NCI-H748 treated with DMSO at 0.1 percent for 48 hours (cell line): ENCODE data around the gene ZMYND10.

Experiments
- DNase-seq: peaks from one replicate; lab custom pipeline; 2025; lab: John Stamatoyannopoulos, UW

The ZMYND10 gene

GRCh38 chr3:50347187-50347813 is 1.8 kb upstream of the ZMYND10 start:
- peak; percentile 37 for DNase-seq

DNA sequence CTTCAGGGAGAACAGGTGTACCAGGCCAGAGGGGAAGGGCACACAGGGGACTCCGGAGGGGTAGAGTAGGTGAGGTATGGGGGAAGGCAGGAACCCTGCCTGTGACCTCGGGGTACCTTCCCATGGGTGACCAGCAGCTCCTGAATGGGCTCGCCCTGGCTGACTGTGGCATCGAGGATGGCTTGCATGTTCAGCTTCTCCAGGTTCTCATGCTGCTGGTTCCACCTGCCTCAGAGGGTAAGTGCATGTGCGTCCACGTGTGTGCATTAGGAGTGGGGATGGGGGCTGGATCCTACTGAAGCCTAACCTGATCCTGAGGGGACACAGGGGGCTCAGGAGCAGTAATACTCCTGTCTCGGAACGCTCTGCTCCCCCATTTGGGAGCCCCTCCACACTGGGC is 524 bp downstream of the ZMYND10 start:
- DNase-seq, result no peak

- no peak for DNase-seq
These were observed 2.5 kb downstream of the ZMYND10 start for GRCh38 chr3:50342813-50343633.

- DNase-seq, result no peak
These were observed 3.4 kb downstream of the ZMYND10 start for GRCh38 chr3:50341996-50342650.

DNA sequence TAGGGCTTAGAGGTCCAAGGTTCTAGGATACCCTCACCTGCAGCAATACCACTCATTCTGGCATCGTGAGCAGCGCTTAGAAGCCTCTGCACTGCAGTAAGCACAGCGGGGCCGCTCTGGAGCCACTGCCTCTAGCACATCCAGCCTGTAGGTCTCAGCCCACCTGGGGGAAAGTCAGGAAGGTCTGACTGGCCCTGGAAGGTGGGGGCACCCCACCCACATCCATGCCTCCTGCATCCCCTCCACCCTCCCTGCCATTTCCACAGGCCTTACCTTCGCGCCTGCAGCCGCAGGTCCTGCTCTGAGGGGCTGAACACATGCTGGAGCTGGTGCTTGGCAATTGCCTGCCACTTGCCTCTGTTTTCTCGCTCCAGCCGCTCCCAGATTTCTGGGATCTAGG is 4.0 kb downstream of the ZMYND10 start:
- DNase-seq, result no peak

DNA sequence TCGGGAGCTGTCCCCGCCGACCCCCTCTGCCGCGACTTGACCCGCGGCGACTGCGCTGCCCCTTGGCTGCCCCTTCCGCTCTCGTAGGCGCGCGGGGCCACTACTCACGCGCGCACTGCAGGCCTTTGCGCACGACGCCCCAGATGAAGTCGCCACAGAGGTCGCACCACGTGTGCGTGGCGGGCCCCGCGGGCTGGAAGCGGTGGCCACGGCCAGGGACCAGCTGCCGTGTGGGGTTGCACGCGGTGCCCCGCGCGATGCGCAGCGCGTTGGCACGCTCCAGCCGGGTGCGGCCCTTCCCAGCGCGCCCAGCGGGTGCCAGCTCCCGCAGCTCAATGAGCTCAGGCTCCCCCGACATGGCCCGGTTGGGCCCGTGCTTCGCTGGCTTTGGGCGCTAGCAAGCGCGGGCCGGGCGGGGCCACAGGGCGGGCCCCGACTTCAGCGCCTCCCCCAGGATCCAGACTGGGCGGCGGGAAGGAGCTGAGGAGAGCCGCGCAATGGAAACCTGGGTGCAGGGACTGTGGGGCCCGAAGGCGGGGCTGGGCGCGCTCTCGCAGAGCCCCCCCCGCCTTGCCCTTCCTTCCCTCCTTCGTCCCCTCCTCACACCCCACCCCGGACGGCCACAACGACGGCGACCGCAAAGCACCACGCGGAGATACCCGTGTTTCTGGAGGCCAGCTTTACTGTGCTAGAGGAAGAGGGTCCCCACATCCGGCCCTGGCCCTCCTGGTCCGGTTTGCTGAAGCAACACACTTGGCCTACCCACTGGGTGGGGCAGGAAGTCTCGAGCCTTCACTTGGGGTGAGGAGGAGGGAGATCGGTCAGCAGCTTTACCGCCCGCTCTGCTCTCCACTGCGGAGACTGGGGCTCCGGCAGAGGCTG is 4.8 kb downstream of the ZMYND10 start, which contains the start of gene RASSF1:
TSS of gene RASSF1 (minus strand) at position 389 of the 882 bp plus-strand sequence. CDS start at position 358, 31 bp downstream.
- no peak for DNase-seq

DNA sequence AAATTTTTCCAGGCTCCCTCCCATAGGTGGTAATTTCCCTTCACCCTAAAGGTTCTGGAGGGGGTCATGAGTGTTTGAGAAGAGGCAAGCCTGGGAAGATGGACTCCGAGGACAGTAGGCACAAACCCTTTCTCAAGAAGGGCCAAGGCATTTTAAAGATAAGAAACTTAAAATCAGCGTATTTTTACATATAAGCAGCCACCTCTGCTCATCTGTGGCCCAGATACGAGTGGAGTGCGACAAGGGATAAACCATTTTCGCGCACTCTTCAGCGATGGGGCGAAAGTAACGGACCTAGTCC is 5.4 kb downstream of the ZMYND10 start:
- DNase-seq, result no peak

GRCh38 chr3:50339485-50340146 is 5.9 kb downstream of the ZMYND10 start:
- no peak for DNase-seq

DNA sequence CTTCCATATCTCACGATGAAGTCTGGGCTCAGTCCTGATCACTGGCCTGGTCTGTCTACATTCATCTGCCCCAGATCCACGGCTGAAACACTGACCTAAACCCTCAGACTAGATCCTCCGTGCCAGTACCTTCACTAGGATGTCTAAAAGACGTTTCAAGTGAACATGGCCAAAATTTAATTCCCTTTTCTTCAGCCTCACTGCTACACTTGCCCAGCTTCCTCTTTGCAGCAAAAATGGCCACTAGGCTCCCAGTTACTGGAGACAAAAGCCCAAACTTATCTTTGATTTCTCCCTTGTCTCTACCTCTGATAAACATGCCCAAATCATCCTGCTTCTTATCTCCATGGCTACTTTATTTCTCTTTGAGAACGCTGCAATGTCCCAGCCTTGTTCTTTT is 6.6 kb downstream of the ZMYND10 start:
- no peak for DNase-seq

DNA sequence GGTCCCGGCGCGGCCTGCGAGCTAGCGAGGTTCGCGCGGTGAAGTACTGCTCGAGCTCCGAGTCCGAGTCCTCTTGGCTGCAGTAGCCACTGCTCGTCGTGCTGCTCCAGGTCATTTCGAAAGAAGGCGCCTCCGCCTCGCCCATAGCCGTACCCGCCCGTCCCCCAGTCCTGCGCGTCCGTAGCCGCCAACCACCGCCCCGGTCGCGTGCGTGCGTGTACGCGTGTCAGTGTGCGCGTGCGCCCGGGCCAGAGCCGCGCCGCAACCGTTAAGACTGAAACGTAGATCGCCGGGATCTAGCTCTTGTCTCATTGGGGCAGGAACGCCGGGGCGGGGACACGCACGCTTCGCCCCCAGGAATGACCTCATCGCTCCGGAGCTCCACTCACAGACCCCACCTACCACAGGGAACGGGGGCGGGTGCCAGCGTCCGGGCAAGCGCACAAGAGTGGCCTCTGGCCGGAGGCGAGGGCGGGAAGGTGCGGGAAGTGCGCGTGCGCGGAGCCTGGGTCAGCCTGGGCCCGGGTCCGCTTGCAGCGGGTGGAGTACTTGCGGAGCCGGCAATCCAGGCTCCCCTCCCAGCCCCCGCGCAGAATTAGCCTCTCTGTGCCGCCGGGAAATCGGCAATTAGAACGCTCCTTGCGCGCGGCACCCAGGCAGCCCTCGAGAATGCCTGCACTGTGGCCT is 8.2 kb downstream of the ZMYND10 start:
- DNase-seq, result peak; percentile 88

GRCh38 chr3:50336452-50337174 is 8.9 kb downstream of the ZMYND10 start:
- DNase-seq, result no peak

- DNase-seq, result no peak
These were observed 11.0 kb downstream of the ZMYND10 start for GRCh38 chr3:50334339-50335075.

DNA sequence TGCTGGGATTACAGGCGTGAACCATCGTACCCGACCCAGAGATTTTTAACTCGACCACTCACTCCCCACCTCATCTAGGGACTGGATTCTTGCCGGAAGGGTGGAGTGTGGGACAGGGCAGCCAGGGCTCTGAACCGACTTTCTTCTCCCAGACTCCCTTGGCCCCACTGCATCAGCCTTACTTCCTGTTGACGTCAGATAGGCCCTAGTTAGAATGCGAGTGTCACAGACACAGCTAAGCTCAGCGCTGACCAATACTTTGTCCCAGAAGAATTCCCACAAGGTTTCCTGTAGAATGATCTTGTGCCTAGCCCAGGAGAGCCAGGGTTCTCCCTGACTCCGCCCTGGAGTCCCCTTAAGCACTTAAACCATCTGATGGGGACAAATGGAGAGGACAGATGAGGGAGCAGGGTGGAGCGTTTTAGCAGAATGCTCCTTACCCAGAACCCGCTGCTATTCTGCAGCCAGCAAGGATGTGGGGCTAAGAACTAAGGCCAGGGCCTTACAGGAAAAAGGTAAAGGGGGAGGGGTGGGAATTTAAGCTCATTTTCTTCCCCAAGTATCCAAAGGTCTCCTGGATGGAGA is 11.7 kb downstream of the ZMYND10 start:
- no peak for DNase-seq

DNA sequence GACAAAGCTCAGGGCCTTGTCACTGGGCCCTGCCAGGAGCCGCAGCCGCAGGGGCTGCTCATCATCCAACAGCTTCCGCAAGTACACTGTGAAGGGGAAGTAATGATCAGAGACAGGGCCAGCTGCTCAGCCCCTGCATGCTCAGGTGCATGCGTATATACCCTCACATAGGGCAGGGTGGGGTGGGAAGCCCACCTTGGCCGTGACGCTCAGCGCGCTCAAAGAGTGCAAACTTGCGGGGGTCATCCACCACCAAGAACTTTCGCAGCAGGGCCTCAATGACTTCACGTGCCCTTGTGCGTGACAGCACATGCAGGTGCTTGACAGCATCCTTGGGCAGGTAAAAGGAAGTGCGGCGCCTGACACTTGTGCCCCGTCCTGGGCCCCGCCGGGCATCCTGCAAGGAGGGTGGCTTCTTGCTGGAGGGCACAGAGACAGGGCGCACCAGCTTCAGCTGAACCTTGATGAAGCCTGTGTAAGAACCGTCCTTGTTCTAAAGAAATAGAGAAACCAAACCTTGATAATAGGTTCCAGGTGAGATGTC is 14.1 kb downstream of the ZMYND10 start:
- DNase-seq, result no peak

- DNase-seq, result no peak
These were observed 15.2 kb downstream of the ZMYND10 start for GRCh38 chr3:50330330-50330729.

GRCh38 chr3:50327943-50328691 is 17.4 kb downstream of the ZMYND10 start, which contains the start of gene TUSC2:
Gene TUSC2 (minus strand): TSS chr3:50328223. CDS start chr3:50328099, 124 bp downstream.
- peak; percentile 77 for DNase-seq

GRCh38 chr3:50327129-50327528 is 18.4 kb downstream of the ZMYND10 start:
- DNase-seq, result no peak

GRCh38 chr3:50326182-50326541 is 19.4 kb downstream of the ZMYND10 start:
- DNase-seq, result no peak
